Panc1 (cell line): ENCODE data around the gene TRAF5. TPM values are rescaled to one million over a fixed set of nuclear protein-coding genes. Genes with fewer than 3 reads are reported as not detected.

ENCODE experiments used
- ATAC-seq: fragments of 200-7000 bp; cut with Tn5 transposase; 2 replicates; pipeline ENCODE4 v1.9.1; 2020; ENCODE audit warnings: mild to moderate bottlenecking, moderate library complexity
- BruUV-seq: library from RNA; stranded (reverse); fragments of 400-500 nt; replicated peaks from 2 replicates; lab custom pipeline; 2021; lab: Mats Ljungman, UMichigan
- CTCF ChIA-PET: fragments of 300-600 bp; sonication (Branson Sonifier 250); formaldehyde crosslinking; loops from one replicate; lab custom pipeline; 2022; ENCODE audit warnings: antibody characterized with exemption; lab: Charles Lee
- POLR2A ChIA-PET: fragments of 300-600 bp; sonication (Branson Sonifier 250); formaldehyde crosslinking; loops from one replicate; lab custom pipeline; 2022; ENCODE audit warnings: antibody characterized with exemption; lab: Charles Lee
- DNase-seq: peaks from one replicate; pipeline ENCODE4 v3.0.0-alpha.2; 2010; ENCODE audit warnings: low read depth, low spot score
- H3K27ac ChIP-seq: 2 replicates; pipeline ENCODE4 v1.5.1; 2011; ENCODE audit warnings: mild to moderate bottlenecking, low read length, inconsistent platforms
- H3K27me3 ChIP-seq: fragments of 200-500 bp; sonication (Bioruptor generic); 2 replicates; pipeline ENCODE4 v1.6.0; 2014; ENCODE audit warnings: low read length, inconsistent platforms; ENCODE audit not compliant: control insufficient read depth, insufficient read depth
- H3K36me3 ChIP-seq: fragments of 200-500 bp; sonication (Bioruptor generic); 2 replicates; pipeline ENCODE4 v1.5.1; 2014; ENCODE audit warnings: inconsistent platforms, mild to moderate bottlenecking, low read length, moderate library complexity; ENCODE audit not compliant: control insufficient read depth, insufficient read depth
- H3K4me1 ChIP-seq: 2 replicates; pipeline ENCODE4 v1.5.1; 2011; ENCODE audit warnings: inconsistent platforms, mild to moderate bottlenecking, low read length, moderate library complexity; ENCODE audit not compliant: control insufficient read depth, insufficient read depth
- H3K4me3 ChIP-seq, 2 experiments: 2 replicates each; pipeline ENCODE4 v1.5.1; 2011 to 2012; ENCODE audit warnings: low read depth in 2 of 2, low read length in 2 of 2, mild to moderate bottlenecking in 2 of 2, inconsistent platforms in 1 of 2, moderate library complexity in 1 of 2
- H3K9me3 ChIP-seq: fragments of 200-500 bp; sonication (Bioruptor generic); 2 replicates; pipeline ENCODE4 v1.5.1; 2014; ENCODE audit warnings: low read depth, mild to moderate bottlenecking, inconsistent platforms, low read length, moderate library complexity; ENCODE audit not compliant: control insufficient read depth, insufficient read depth
- POLR2AphosphoS5 ChIP-seq: IDR thresholded peaks from 2 replicates; pipeline ENCODE4 v1.6.1; 2012; ENCODE audit warnings: mild to moderate bottlenecking, low read depth, low read length, moderate library complexity
- SIN3A ChIP-seq: IDR thresholded peaks from 2 replicates; pipeline ENCODE4 v1.6.1; 2012; ENCODE audit warnings: low read depth, mild to moderate bottlenecking, low read length, moderate library complexity, borderline replicate concordance; ENCODE audit not compliant: insufficient read depth
- TCF7L2 ChIP-seq: IDR thresholded peaks from 2 replicates; pipeline ENCODE4 v1.6.1; 2011; ENCODE audit warnings: mild to moderate bottlenecking, low read depth, low read length, inconsistent platforms
- in situ Hi-C: cut with HindIII; loops from 2 replicates; pipeline ENCODE4 v1.10.0; 2016; ENCODE audit warnings: low sequenced_read_pairs, low pct_unique_long_range_greater_than_20kb
- intact Hi-C: fragments of 100-400 bp; cut with micrococcal nuclease; formaldehyde crosslinking; loops from one replicate; pipeline ENCODE4 v1.10.0; 2022; ENCODE audit not compliant: unreplicated experiment
- total RNA-seq: library from RNA; stranded (reverse); gene quantifications from one replicate; pipeline ENCODE4 v1.2.1, GENCODE V29; 2021; ENCODE audit not compliant: unreplicated experiment
- TF ChIP-seq, protein P1 (sequence below), 2 experiments: IDR thresholded peaks; 2 replicates each; pipeline ENCODE4 v1.6.1; 2011 to 2012; ENCODE audit warnings: low read depth in 2 of 2, control low read depth in 1 of 2, low read length in 1 of 2, mild to moderate bottlenecking in 1 of 2, moderate library complexity in 1 of 2; ENCODE audit not compliant: insufficient read depth in 1 of 2
- TF ChIP-seq, protein P2 (sequence below): fragments of 450-650 bp; IDR thresholded peaks from 2 replicates; pipeline ENCODE4 v1.5.1; 2017; ENCODE audit warnings: mild to moderate bottlenecking

Gene TRAF5
- total RNA-seq, 1 experiment from 2014 or later: 10.5 TPM

DNA sequence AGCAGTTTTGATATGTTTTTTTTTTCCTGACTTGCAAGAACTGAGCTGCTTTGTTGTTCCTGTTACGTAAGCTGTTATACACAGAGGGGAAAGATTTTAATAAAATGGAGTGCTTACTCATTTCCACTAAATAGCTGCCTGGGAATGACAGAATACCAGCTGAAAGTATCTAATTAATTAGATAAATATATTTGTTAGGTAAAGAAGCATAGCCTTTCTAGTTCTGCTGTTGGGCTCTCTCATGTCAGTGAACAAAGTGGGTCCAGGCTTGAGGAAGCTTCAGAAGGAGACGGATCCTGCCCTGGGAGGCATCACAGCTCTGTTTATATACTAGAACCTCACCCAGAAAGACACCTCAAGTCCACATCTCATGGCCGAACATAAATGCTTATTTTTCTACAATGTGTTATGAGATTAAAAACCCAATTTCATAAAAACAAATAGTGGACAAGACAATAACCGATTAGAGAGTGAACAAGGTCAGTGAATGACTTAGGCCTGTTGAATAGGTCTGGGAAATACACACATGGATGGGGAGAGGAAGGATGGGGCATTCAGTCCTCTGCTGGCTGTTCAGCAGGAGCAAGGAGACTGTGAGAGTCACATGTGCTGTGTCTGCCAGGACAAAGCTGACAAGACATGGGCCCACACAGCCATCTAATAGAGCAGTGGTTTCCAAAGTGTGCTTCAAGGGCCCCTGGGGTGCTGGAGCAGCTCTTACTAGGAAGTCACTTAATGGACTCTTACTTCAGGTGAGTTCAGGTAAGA lies 20.6 kb downstream of the TRAF5 start:
- CTCF ChIA-PET: no interaction called here
- POLR2A ChIA-PET: no interaction called here
- no peaks in the 10 kb centered on the region for H3K27me3 ChIP-seq
- BruUV-seq: no TSS peak
- DNase-seq (no peak), ATAC-seq (no peak)
- no peaks in the 10 kb centered on the region for H3K4me1 ChIP-seq
- intact Hi-C loops: no loop called here
- in situ Hi-C loops: no loop called here
- H3K36me3 ChIP-seq: no peaks in the 10 kb centered on the region
- no peak overlapping the region for H3K4me3 ChIP-seq
- H3K27ac ChIP-seq: no peak overlapping the region
- no peak for TF ChIP-seq SIN3A
- TF ChIP-seq, protein P1, sequence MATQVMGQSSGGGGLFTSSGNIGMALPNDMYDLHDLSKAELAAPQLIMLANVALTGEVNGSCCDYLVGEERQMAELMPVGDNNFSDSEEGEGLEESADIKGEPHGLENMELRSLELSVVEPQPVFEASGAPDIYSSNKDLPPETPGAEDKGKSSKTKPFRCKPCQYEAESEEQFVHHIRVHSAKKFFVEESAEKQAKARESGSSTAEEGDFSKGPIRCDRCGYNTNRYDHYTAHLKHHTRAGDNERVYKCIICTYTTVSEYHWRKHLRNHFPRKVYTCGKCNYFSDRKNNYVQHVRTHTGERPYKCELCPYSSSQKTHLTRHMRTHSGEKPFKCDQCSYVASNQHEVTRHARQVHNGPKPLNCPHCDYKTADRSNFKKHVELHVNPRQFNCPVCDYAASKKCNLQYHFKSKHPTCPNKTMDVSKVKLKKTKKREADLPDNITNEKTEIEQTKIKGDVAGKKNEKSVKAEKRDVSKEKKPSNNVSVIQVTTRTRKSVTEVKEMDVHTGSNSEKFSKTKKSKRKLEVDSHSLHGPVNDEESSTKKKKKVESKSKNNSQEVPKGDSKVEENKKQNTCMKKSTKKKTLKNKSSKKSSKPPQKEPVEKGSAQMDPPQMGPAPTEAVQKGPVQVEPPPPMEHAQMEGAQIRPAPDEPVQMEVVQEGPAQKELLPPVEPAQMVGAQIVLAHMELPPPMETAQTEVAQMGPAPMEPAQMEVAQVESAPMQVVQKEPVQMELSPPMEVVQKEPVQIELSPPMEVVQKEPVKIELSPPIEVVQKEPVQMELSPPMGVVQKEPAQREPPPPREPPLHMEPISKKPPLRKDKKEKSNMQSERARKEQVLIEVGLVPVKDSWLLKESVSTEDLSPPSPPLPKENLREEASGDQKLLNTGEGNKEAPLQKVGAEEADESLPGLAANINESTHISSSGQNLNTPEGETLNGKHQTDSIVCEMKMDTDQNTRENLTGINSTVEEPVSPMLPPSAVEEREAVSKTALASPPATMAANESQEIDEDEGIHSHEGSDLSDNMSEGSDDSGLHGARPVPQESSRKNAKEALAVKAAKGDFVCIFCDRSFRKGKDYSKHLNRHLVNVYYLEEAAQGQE (IDR thresholded peaks at IDR 0.05; ENCODE audit: insufficient read depth in 1 of 2, low read depth in 2 of 2, low read length in 1 of 2): no peak
- no peak for TF ChIP-seq POLR2AphosphoS5
- no peak for TF ChIP-seq TCF7L2
- H3K9me3 ChIP-seq: no peaks in the 10 kb centered on the region

DNA sequence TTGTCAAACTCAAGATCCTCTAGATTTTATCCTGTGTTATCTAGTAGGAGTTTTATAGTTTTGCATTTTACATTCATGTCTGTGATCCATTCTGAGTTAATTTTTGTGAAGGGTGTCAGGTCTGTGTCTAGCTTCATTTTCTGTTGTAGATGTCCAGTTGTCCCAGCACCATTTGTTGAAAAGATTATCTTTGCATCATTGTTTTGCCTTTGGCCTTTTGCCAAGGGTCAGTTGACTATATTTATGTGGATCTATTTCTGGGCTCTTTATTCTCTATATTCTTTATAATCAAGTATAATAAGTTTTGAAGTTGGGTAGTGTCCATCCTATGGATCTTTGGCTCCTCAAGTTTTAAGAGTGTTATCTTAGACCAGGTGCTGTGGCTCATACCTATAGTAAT lies 21.9 kb downstream of the TRAF5 start:
- no peak overlapping the region for H3K27ac ChIP-seq
- no peaks in the 10 kb centered on the region for H3K27me3 ChIP-seq
- POLR2A ChIA-PET: no interaction called here
- intact Hi-C loops: no loop called here
- no peaks in the 10 kb centered on the region for H3K4me1 ChIP-seq
- no TSS peak for BruUV-seq
- ATAC-seq (no peak), DNase-seq (no peak)
- H3K4me3 ChIP-seq: no peak overlapping the region
- no peaks in the 10 kb centered on the region for H3K36me3 ChIP-seq
- H3K9me3 ChIP-seq: no peaks in the 10 kb centered on the region
- in situ Hi-C loops: no loop called here
- TF ChIP-seq, protein P2, sequence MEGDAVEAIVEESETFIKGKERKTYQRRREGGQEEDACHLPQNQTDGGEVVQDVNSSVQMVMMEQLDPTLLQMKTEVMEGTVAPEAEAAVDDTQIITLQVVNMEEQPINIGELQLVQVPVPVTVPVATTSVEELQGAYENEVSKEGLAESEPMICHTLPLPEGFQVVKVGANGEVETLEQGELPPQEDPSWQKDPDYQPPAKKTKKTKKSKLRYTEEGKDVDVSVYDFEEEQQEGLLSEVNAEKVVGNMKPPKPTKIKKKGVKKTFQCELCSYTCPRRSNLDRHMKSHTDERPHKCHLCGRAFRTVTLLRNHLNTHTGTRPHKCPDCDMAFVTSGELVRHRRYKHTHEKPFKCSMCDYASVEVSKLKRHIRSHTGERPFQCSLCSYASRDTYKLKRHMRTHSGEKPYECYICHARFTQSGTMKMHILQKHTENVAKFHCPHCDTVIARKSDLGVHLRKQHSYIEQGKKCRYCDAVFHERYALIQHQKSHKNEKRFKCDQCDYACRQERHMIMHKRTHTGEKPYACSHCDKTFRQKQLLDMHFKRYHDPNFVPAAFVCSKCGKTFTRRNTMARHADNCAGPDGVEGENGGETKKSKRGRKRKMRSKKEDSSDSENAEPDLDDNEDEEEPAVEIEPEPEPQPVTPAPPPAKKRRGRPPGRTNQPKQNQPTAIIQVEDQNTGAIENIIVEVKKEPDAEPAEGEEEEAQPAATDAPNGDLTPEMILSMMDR: no peak
- no peak for TF ChIP-seq TCF7L2
- TF ChIP-seq POLR2AphosphoS5: no peak
- TF ChIP-seq, protein P1 (IDR thresholded peaks at IDR 0.05; ENCODE audit: insufficient read depth in 1 of 2, low read depth in 2 of 2, low read length in 1 of 2): no peak
- no peak for TF ChIP-seq SIN3A
- CTCF ChIA-PET: no interaction called here
